ENCODE data around the gene ROBO3. TPM values are rescaled to one million over a fixed set of nuclear protein-coding genes. Genes with fewer than 3 reads are reported as not detected.

The ROBO3 gene
- total RNA-seq, 2 donors from 2014 or later: 18.0 to 30.6 TPM

- no peaks in the 10 kb centered on the region for H3K36me3 ChIP-seq
- no peak overlapping the region for H3K27ac ChIP-seq
- H3K27me3 ChIP-seq (replicated peaks; ENCODE audit: insufficient read depth): no peaks in the 10 kb centered on the region
- TF ChIP-seq CTCF (IDR thresholded peaks at IDR 0.05) (no peak), POLR2AphosphoS5 (IDR thresholded peaks at IDR 0.05) (peak; percentile 13)
- intact Hi-C loops (cut with DNase I): no loop called here
- no peak for DNase-seq (ENCODE audit: low spot score)
- no peaks in the 10 kb centered on the region for H3K9me3 ChIP-seq
- no peak overlapping the region for H3K4me3 ChIP-seq
- H3K4me1 ChIP-seq (replicated peaks): no peaks in the 10 kb centered on the region
- WGBS: 31% methylated on average over 5 of the region's 5 CpGs
Observed at GRCh38 chr11:124898711-124899110, 33.5 kb downstream of the ROBO3 start.

- no peak overlapping the region for H3K27ac ChIP-seq
- intact Hi-C loops (cut with DNase I): no loop called here
- no peaks in the 10 kb centered on the region for H3K4me1 ChIP-seq (replicated peaks)
- TF ChIP-seq CTCF (IDR thresholded peaks at IDR 0.05) (no peak), POLR2AphosphoS5 (IDR thresholded peaks at IDR 0.05) (no peak), POLR2A (IDR thresholded peaks at IDR 0.05) (no peak)
- DNase-seq (ENCODE audit: low spot score): no peak
- no peak overlapping the region for H3K4me3 ChIP-seq
- H3K9me3 ChIP-seq: no peaks in the 10 kb centered on the region
- H3K27me3 ChIP-seq (replicated peaks; ENCODE audit: insufficient read depth): no peaks in the 10 kb centered on the region
- 66% methylated on average over 6 of the region's 6 CpGs for WGBS
- no peaks in the 10 kb centered on the region for H3K36me3 ChIP-seq
Observed at GRCh38 chr11:124899383-124900145, 34.3 kb downstream of the ROBO3 start.

GRCh38 chr11:124900464-124900863, 35.2 kb downstream of the ROBO3 start:
- 66% methylated on average over 5 of the region's 5 CpGs for WGBS
- no peak for TF ChIP-seq POLR2A (IDR thresholded peaks at IDR 0.05)
- TF ChIP-seq POLR2AphosphoS5 (IDR thresholded peaks at IDR 0.05): no peak
- TF ChIP-seq CTCF (IDR thresholded peaks at IDR 0.05): no peak
- H3K36me3 ChIP-seq: no peaks in the 10 kb centered on the region
- no peaks in the 10 kb centered on the region for H3K27me3 ChIP-seq (replicated peaks; ENCODE audit: insufficient read depth)
- no peaks in the 10 kb centered on the region for H3K4me1 ChIP-seq (replicated peaks)
- H3K9me3 ChIP-seq: no peaks in the 10 kb centered on the region
- intact Hi-C loops (cut with DNase I): no loop called here
- no peak overlapping the region for H3K27ac ChIP-seq
- no peak for DNase-seq (ENCODE audit: low spot score)
- no peak overlapping the region for H3K4me3 ChIP-seq

GRCh38 chr11:124902616-124903015, 37.4 kb downstream of the ROBO3 start:
- no peaks in the 10 kb centered on the region for H3K27me3 ChIP-seq (replicated peaks; ENCODE audit: insufficient read depth)
- H3K9me3 ChIP-seq: no peaks in the 10 kb centered on the region
- H3K27ac ChIP-seq: no peak overlapping the region
- no peak for TF ChIP-seq POLR2A (IDR thresholded peaks at IDR 0.05)
- TF ChIP-seq POLR2AphosphoS5 (IDR thresholded peaks at IDR 0.05): no peak
- no peak for TF ChIP-seq CTCF (IDR thresholded peaks at IDR 0.05)
- WGBS: 91% methylated on average over 1 of the region's 1 CpG
- DNase-seq (ENCODE audit: low spot score): no peak
- no peaks in the 10 kb centered on the region for H3K4me1 ChIP-seq (replicated peaks)
- intact Hi-C loops (cut with DNase I): no loop called here
- H3K36me3 ChIP-seq: no peaks in the 10 kb centered on the region
- H3K4me3 ChIP-seq: no peak overlapping the region
